GM20000 (cell line): ENCODE measurements around the gene GPR27.

Experiments used
- DNase-seq: peaks from one replicate; pipeline ENCODE4 v3.0.0; 2012; ENCODE audit warnings: low spot score
- TF ChIP-seq, protein P1 (sequence below): IDR thresholded peaks from 2 replicates; pipeline ENCODE4 v1.5.1; 2012; ENCODE audit warnings: mild to moderate bottlenecking, control low read depth; ENCODE audit errors: extremely low read depth, missing control alignments

GPR27 gene

DNA sequence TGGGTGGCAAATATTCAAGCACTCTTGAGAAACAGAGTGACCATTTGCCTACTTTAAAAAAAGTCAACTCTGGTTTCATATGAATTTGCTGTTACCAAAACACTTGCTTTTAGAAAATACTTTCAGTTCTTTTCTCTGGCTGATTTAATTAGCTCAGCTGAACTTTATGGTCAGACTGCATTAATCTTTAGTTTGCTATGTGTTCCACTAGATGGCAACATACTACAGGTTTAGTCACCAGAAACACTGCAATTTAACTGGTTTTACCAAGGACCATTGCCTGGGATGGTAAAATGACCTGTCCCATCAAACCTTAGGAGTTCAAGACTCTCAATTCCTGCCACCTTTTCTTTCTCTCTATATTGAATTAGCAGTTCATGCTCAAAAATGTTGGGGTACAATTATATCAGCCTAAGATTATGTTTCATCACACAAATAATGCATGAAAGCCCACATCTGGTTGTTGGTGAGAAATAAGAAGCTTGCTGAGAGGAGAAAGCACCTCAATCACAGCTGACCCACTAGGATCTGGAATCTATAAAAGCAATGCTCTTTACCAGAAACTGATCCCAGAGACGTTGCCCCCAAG is 42.7 kb upstream of the GPR27 start:
- TF ChIP-seq, protein P1, sequence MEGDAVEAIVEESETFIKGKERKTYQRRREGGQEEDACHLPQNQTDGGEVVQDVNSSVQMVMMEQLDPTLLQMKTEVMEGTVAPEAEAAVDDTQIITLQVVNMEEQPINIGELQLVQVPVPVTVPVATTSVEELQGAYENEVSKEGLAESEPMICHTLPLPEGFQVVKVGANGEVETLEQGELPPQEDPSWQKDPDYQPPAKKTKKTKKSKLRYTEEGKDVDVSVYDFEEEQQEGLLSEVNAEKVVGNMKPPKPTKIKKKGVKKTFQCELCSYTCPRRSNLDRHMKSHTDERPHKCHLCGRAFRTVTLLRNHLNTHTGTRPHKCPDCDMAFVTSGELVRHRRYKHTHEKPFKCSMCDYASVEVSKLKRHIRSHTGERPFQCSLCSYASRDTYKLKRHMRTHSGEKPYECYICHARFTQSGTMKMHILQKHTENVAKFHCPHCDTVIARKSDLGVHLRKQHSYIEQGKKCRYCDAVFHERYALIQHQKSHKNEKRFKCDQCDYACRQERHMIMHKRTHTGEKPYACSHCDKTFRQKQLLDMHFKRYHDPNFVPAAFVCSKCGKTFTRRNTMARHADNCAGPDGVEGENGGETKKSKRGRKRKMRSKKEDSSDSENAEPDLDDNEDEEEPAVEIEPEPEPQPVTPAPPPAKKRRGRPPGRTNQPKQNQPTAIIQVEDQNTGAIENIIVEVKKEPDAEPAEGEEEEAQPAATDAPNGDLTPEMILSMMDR, result no peak
- peak; percentile 68 for DNase-seq

DNA sequence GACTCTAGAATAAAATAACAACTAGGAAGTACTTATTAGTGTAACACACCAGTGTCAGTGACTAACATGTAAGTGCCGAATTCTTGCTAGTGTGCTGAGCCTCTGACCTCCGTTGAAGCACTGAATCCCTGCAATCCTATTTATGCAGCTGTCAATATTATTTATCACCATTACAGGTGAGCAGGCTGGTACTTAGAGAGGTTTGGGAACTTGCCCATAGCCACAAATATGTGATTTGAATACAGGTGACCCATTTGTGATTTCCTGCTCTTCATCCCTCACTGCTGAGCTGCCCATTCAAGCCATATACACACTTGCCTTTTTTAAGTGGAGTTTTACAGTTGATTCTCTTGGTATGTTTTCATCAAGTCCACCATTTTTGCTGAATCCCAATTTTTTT is 40.6 kb upstream of the GPR27 start:
- TF ChIP-seq, protein P1, result no peak
- DNase-seq, result no peak

DNA sequence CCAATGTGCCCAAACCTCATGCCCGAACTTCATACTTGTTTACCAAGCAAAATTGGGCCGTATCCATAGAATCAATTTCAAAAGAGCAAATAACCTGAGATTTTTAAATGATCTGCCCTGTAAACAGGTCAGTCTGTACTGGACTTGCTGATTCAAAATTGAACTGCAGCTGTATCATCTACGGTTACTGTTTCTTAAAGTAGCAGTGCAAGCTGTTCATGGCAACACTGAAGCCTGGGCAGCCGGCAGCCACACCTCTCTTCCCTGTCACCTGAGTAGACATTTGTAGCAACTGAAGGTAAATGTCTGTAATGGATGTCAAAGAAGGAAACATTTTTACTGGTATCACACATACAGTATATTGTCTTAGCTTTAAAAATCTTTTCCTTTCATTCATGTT is 39.1 kb upstream of the GPR27 start:
- TF ChIP-seq, protein P1, result no peak

DNA sequence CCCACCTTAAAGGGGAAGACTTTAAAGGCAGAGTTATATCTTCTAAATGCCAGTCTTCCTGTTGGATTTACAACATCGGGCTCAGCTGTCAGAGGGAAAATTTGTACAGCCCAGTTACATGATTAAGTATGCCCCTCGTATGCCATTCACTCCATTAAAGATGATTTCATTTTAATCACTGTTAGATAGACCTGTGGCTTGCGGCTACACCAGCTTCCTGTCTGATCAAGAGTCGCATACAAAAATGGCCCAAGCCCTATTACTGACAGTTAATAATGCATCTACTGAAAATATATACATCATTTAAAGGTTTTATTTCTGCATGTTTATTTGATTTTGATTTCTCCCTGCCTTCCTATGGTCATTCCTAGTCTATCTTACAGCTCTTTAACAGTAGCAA is 35.6 kb upstream of the GPR27 start:
- TF ChIP-seq, protein P1, result no peak
- DNase-seq, result no peak

More for the DNA sequence above, 39.1 kb upstream of the GPR27 start:
- DNase-seq, result no peak

DNA sequence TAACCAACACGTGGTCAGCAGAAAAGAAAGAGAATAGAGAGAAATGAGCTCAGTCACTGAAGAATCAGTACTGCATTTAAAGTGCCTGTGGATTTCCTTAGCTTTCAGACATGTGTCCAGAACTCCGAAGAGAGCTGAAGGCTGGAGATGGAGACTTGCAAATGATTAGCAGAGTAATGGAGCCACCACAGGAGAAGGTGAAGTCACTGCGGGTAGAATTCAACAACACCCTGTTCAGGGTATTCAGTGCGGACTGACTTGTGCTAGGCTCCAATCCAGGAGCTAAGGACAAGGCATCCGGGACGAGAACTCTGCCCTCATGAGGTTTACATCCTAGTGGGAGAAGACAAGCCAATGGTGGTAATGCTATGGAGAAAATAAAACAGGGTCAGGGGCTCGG is 32.7 kb upstream of the GPR27 start:
- TF ChIP-seq, protein P1, result no peak
- no peak for DNase-seq

DNA sequence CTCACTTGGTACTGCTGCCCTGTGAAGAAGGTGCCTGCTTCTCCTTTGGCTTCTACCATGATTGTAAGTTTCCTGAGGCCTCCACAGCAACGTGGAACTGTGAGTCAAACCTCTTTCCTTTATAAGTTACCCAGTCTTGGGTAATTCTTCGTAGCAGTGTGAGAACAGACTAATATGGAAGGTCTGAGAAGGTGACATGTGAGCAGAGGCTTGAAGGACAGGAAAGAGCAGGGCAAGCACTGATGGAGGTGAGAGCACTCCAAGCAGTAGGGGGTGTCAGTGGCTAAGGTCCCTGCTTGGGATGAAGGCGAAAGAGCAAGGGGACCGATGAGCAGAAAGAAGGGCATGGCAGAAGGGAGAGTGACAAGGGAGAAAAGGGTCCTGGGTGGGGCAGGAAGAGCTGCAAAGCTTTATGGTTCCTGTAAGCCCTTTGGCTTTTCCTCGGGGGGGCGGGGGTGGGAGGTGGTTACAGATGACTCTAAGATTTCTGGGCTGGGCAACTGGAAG is 32.0 kb upstream of the GPR27 start:
- DNase-seq, result no peak
- TF ChIP-seq, protein P1, result no peak

DNA sequence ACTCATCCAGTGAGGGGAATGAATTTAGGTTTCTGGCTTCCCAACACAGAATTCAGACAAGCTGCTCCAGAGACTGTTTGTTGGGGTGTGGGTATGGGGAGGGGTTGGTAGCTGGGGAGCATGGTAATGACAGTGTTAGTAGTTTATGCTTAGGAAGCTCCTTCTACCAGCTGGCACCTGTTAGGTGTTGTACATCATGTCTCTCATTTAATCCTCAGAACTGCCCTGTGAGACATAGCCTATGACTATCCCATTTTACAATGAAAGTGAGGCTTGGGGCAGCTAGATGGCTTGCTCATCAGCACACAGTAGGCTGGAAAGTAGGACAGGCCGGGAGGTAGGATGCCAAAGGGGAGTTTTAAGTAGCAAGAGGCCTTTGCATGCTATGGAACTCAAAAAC is 31.0 kb upstream of the GPR27 start:
- DNase-seq, result no peak
- TF ChIP-seq, protein P1, result no peak
